ENCODE measurements around the gene CD276. TPM values are rescaled to one million over a fixed set of nuclear protein-coding genes. Genes with fewer than 3 reads are reported as not detected.

Gene CD276
- polyA plus RNA-seq, 1 donor from 2014 or later = 70.4 TPM

GRCh38 chr15:73748730-73749129, 64.5 kb downstream of the CD276 start:
- no peak overlapping the region for H3K9ac ChIP-seq (ENCODE audit: low read length)
- no peaks in the 10 kb centered on the region for H3K79me2 ChIP-seq (replicated peaks; ENCODE audit: insufficient read depth, low read length)
- peaks cover 13% of the 10 kb centered on the region for H3K27me3 ChIP-seq (ENCODE audit: insufficient read depth, low read depth, low read length)
- H2AFZ ChIP-seq (ENCODE audit: low read depth, low read length) = no peak overlapping the region
- H4K20me1 ChIP-seq (ENCODE audit: insufficient read depth) = no peaks in the 10 kb centered on the region
- no peaks in the 10 kb centered on the region for H3K9me2 ChIP-seq (ENCODE audit: insufficient read depth, low read length)
- no peak for TF ChIP-seq EP300 (conservative IDR thresholded peaks at IDR 0.05; ENCODE audit: poor library complexity, severe bottlenecking)
- no peak for TF ChIP-seq SMC3 (conservative IDR thresholded peaks at IDR 0.05; ENCODE audit: poor library complexity)
- no peak for TF ChIP-seq REST (IDR thresholded peaks at IDR 0.05; ENCODE audit: borderline replicate concordance)
- TF ChIP-seq CTCF (IDR thresholded peaks at IDR 0.05; ENCODE audit: poor library complexity, severe bottlenecking) = no peak
- no peak for TF ChIP-seq RAD21 (conservative IDR thresholded peaks at IDR 0.05)
- H3K9me3 ChIP-seq (ENCODE audit: low read length) = no peaks in the 10 kb centered on the region
- H3F3A ChIP-seq (ENCODE audit: insufficient read depth, low read length, poor library complexity, severe bottlenecking) = no peaks in the 10 kb centered on the region
- H3K4me3 ChIP-seq (ENCODE audit: low read length) = no peak overlapping the region
- no peak overlapping the region for H3K4me2 ChIP-seq (ENCODE audit: low read length)
- no peaks in the 10 kb centered on the region for H3K36me3 ChIP-seq (ENCODE audit: insufficient read depth, low read length)
- no peak overlapping the region for H3K27ac ChIP-seq (ENCODE audit: low read length)

GRCh38 chr15:73749533-73749932, 65.3 kb downstream of the CD276 start:
- no peaks in the 10 kb centered on the region for H3K36me3 ChIP-seq (ENCODE audit: insufficient read depth, low read length)

More at GRCh38 chr15:73749533-73749932, 65.3 kb downstream of the CD276 start:
- no peaks in the 10 kb centered on the region for H4K20me1 ChIP-seq (ENCODE audit: insufficient read depth)
- no peak overlapping the region for H2AFZ ChIP-seq (ENCODE audit: low read depth, low read length)
- no peak overlapping the region for H3K4me2 ChIP-seq (ENCODE audit: low read length)
- no peak overlapping the region for H3K27ac ChIP-seq (ENCODE audit: low read length)
- no peak overlapping the region for H3K4me3 ChIP-seq (ENCODE audit: low read length)
- no peaks in the 10 kb centered on the region for H3F3A ChIP-seq (ENCODE audit: insufficient read depth, low read length, poor library complexity, severe bottlenecking)
- H3K79me2 ChIP-seq (replicated peaks; ENCODE audit: insufficient read depth, low read length) = no peaks in the 10 kb centered on the region
- H3K9me2 ChIP-seq (ENCODE audit: insufficient read depth, low read length) = no peaks in the 10 kb centered on the region
- no peak overlapping the region for H3K9ac ChIP-seq (ENCODE audit: low read length)
- H3K9me3 ChIP-seq (ENCODE audit: low read length) = no peaks in the 10 kb centered on the region
- TF ChIP-seq RAD21 (conservative IDR thresholded peaks at IDR 0.05) (no peak), CTCF (IDR thresholded peaks at IDR 0.05; ENCODE audit: poor library complexity, severe bottlenecking) (no peak), SMC3 (conservative IDR thresholded peaks at IDR 0.05; ENCODE audit: poor library complexity) (no peak), TAF1 (IDR thresholded peaks at IDR 0.05; ENCODE audit: low read depth) (no peak), POLR2AphosphoS5 (IDR thresholded peaks at IDR 0.05) (no peak), EZH2 (IDR thresholded peaks at IDR 0.05; ENCODE audit: borderline replicate concordance, insufficient read depth, low read length, poor library complexity, severe bottlenecking) (no peak), MXI1 (conservative IDR thresholded peaks at IDR 0.05; ENCODE audit: poor library complexity, severe bottlenecking) (no peak), EP300 (conservative IDR thresholded peaks at IDR 0.05; ENCODE audit: poor library complexity, severe bottlenecking) (no peak)
- peaks cover 15% of the 10 kb centered on the region for H3K27me3 ChIP-seq (ENCODE audit: insufficient read depth, low read depth, low read length)
